Measurements from ENCODE around the gene DYRK2. TPM values are rescaled to one million over a fixed set of nuclear protein-coding genes. Genes with fewer than 3 reads are reported as not detected.

The DYRK2 gene
- polyA plus RNA-seq, 3 donors: 7.5 to 12.5 (median 9.7) TPM

DNA sequence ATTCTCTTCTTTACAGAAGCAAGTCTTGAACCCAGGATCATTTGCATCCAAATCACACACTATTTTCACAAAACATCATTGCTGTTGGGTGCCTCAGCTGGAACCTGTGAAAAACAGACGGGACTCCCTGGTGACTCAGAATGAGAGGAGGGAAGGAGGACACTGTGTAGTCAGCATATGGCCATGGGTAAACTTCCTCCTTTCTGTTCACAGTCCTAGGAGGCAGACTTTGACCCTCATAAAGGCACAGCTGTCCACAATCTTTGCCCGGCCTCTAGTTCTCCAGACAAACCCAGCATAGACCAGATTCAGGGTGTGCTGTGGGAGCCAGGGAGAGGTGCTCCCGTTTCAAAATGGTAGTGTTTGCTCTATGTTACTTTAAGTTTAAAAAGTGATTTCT is 62.0 kb downstream of the DYRK2 start:
- Histone ChIP-seq H3K4me3 (replicated peaks in 1 of 3; ENCODE audit: low read depth in 2 of 3, low read length in 3 of 3) (no peak overlapping the region), H3K79me2 (ENCODE audit: insufficient read depth, low read length) (no peaks in the 10 kb centered on the region), H3K27me3 (ENCODE audit: control insufficient read depth in 2 of 2, insufficient read depth in 2 of 2, low read length in 2 of 2) (no peaks in the 10 kb centered on the region), H3K4me2 (replicated peaks; ENCODE audit: extremely low read depth, low read length, poor library complexity, severe bottlenecking) (no peak overlapping the region), H2AFZ (ENCODE audit: insufficient read depth, low read depth, low read length, poor library complexity, severe bottlenecking) (no peak overlapping the region), H3K27ac (ENCODE audit: low read depth in 1 of 2, low read length in 2 of 2) (no peak overlapping the region), H3K4me1 (ENCODE audit: control insufficient read depth in 1 of 2, insufficient read depth in 2 of 2, low read length in 2 of 2) (peaks cover 4 to 8% of the 10 kb centered on the region in 2 donors), H4K20me1 (ENCODE audit: insufficient read depth, low read length) (no peaks in the 10 kb centered on the region), H3K36me3 (replicated peaks in 1 of 2; ENCODE audit: control insufficient read depth in 1 of 2, insufficient read depth in 2 of 2, low read length in 2 of 2) (no peaks in the 10 kb centered on the region), H3K9me3 (replicated peaks in 1 of 2; ENCODE audit: control insufficient read depth in 1 of 2, insufficient read depth in 1 of 2, low read length in 2 of 2) (no peaks in the 10 kb centered on the region), H3K9ac (ENCODE audit: insufficient read depth, low read length, poor library complexity, severe bottlenecking) (no peak overlapping the region)
- H3K9me3 Mint-ChIP-seq: peaks cover 0 to 6% (median 0%) of the 10 kb centered on the region in 7 donors
- peaks cover 6% of the 10 kb centered on the region for H3K4me1 Mint-ChIP-seq
- H3K27ac Mint-ChIP-seq: peak overlapping the region in 3 of 7 donors; percentile 4 to 80 (median 57)
- peak overlapping the region in 1 of 2 donors; percentile 36 for H3K4me3 Mint-ChIP-seq
- H3K36me3 Mint-ChIP-seq: no peaks in the 10 kb centered on the region
- DNase-seq: peak; percentile 35 to 64 (median 37)
- 90% methylated on average over 1 of the region's 3 CpGs for WGBS (ENCODE audit: insufficient coverage)
- intact Hi-C loops (cut with micrococcal nuclease): no loop called here
- H3K27me3 Mint-ChIP-seq (ENCODE audit: low read depth in 3 of 3): peaks cover 0 to 9% (median 5%) of the 10 kb centered on the region in 3 donors
- TF ChIP-seq, protein P1, sequence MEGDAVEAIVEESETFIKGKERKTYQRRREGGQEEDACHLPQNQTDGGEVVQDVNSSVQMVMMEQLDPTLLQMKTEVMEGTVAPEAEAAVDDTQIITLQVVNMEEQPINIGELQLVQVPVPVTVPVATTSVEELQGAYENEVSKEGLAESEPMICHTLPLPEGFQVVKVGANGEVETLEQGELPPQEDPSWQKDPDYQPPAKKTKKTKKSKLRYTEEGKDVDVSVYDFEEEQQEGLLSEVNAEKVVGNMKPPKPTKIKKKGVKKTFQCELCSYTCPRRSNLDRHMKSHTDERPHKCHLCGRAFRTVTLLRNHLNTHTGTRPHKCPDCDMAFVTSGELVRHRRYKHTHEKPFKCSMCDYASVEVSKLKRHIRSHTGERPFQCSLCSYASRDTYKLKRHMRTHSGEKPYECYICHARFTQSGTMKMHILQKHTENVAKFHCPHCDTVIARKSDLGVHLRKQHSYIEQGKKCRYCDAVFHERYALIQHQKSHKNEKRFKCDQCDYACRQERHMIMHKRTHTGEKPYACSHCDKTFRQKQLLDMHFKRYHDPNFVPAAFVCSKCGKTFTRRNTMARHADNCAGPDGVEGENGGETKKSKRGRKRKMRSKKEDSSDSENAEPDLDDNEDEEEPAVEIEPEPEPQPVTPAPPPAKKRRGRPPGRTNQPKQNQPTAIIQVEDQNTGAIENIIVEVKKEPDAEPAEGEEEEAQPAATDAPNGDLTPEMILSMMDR (IDR thresholded peaks at IDR 0.05): no peak

DNA sequence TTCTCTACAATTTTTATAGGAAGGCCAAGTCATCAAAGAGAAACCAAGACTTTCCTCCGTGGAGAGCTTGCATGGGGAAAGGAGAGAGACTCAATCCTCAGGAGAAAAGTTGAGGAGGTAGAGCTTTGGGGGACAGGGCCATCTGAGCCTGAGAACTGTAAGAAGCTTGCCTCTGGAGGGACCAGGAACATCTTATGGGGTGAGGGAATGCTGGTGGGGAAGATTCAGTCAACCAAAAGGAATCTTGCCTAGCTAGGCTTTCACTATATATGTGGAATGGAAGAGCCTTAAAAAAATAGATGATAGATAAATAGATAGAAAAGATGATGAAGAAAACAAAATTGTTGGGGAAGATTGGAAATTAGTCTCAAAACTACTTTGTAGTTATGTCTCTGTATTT is 63.5 kb downstream of the DYRK2 start:
- Mint-ChIP-seq H3K27me3 (ENCODE audit: low read depth in 3 of 3) (peaks cover 0 to 6% (median 4%) of the 10 kb centered on the region in 3 donors), H3K4me1 (peaks cover 6% of the 10 kb centered on the region), H3K27ac (no peak overlapping the region), H3K36me3 (no peaks in the 10 kb centered on the region), H3K9me3 (peaks cover 0 to 8% (median 0%) of the 10 kb centered on the region in 7 donors), H3K4me3 (no peak overlapping the region)
- Histone ChIP-seq H3K27ac (ENCODE audit: low read depth in 1 of 2, low read length in 2 of 2) (no peak overlapping the region), H3K79me2 (ENCODE audit: insufficient read depth, low read length) (no peaks in the 10 kb centered on the region), H3K9me3 (replicated peaks in 1 of 2; ENCODE audit: control insufficient read depth in 1 of 2, insufficient read depth in 1 of 2, low read length in 2 of 2) (no peaks in the 10 kb centered on the region), H3K36me3 (replicated peaks in 1 of 2; ENCODE audit: control insufficient read depth in 1 of 2, insufficient read depth in 2 of 2, low read length in 2 of 2) (no peaks in the 10 kb centered on the region), H3K9ac (ENCODE audit: insufficient read depth, low read length, poor library complexity, severe bottlenecking) (no peak overlapping the region), H3K4me1 (ENCODE audit: control insufficient read depth in 1 of 2, insufficient read depth in 2 of 2, low read length in 2 of 2) (peaks cover 4 to 8% of the 10 kb centered on the region in 2 donors), H2AFZ (ENCODE audit: insufficient read depth, low read depth, low read length, poor library complexity, severe bottlenecking) (no peak overlapping the region), H3K27me3 (ENCODE audit: control insufficient read depth in 2 of 2, insufficient read depth in 2 of 2, low read length in 2 of 2) (no peaks in the 10 kb centered on the region), H3K4me3 (replicated peaks in 1 of 3; ENCODE audit: low read depth in 2 of 3, low read length in 3 of 3) (no peak overlapping the region), H4K20me1 (ENCODE audit: insufficient read depth, low read length) (no peaks in the 10 kb centered on the region), H3K4me2 (replicated peaks; ENCODE audit: extremely low read depth, low read length, poor library complexity, severe bottlenecking) (no peak overlapping the region)
- intact Hi-C loops (cut with micrococcal nuclease): no loop called here
- no peak for DNase-seq
- no CpG with 5 or more reads among the region's 1 CpG for WGBS (ENCODE audit: insufficient coverage)
- TF ChIP-seq, protein P1 (IDR thresholded peaks at IDR 0.05): no peak

All from CD14-positive monocyte (primary cell).